Stimulated activated CD8-positive, alpha-beta memory T cell treated with anti-CD3 and anti-CD28 coated beads, Interleukin-12 subunit alpha, Interleukin-12 subunit beta, amount 100 ng/mL, for 4 hours (primary cell): Measurements from ENCODE around the gene ZNF425.
"Not testable (repeated sequence)": the region's sequence is repeated elsewhere in the genome, so short reads cannot be mapped to it uniquely, and the experiment has no call there.

ENCODE experiments used
- DNase-seq: peaks from one replicate; pipeline ENCODE4 v3.0.0-alpha.2; 2020; ENCODE audit warnings: low read depth

ZNF425 gene, protein sequence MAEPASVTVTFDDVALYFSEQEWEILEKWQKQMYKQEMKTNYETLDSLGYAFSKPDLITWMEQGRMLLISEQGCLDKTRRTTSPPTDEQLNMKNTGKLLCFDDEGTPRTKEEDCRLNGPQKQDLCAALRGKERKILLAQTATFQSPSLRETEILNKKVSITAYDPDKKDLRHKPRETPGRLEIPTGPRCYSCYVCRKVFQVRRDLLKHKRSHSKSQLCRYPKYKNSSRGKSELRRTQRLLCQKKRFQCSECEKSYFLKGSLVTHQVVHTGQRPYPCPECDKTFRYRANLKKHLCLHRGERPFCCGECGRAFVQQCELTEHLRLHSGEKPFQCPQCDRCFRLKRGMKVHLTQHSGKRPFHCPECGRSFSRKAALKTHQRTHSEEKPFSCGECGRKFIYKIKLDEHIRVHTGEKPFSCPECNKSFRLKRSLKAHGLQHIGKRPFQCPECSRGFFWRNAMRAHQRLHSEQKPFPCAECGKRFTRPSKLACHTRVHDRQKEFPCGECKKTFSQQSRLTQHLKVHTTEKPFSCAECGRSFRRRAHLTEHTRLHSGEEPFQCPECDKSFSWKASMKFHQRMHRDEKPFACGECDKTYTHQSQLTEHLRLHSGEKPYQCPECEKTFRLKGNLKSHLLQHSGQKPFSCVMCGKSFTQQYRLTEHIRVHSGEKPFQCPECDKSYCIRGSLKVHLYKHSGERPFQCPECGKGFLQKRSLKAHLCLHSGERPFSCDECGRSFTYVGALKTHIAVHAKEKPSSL

DNA sequence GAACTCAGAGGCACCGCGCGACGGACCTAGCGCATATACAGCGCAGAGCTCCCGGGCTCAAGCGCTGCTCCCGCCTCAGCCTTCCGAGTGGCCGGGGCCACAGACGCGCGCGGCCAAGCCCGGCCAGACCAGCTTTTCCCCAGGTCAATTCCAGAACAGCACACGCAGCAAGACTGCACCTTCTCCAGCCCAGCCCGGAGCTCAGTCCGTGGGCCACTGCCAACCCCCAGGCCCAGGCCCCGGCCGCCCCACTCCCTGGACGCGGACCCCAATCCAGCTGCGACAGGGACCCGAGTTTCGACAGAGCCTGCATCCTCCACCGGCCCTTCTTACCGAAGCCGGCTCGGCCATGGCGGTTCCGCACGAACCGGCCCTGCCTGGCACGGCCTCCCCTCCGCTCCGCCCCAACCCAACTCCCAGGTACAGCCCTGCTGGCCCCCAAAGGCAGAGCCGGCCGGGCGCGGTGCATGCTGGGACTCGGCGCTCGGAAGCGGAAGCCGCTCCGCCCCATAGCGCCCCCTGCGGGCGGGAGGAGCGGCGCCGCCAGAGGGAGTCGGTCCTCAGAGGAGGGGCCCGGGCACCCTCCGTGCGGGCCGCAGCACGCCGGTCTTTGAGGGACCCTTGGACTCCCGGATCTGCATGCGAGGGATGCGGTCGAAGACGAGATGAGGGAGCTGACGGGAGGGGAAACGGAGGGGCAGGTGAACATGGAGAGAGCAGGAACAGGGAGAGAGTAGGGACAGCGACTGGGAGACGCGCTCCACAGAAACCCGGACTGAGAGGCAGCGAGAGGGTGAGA lies at the start of gene ZNF425:
TSS of gene ZNF425 (minus strand) at position 462 of the 799 bp plus-strand sequence. CDS start at position 351, 111 bp downstream.
- DNase-seq = peak; percentile 93

DNA sequence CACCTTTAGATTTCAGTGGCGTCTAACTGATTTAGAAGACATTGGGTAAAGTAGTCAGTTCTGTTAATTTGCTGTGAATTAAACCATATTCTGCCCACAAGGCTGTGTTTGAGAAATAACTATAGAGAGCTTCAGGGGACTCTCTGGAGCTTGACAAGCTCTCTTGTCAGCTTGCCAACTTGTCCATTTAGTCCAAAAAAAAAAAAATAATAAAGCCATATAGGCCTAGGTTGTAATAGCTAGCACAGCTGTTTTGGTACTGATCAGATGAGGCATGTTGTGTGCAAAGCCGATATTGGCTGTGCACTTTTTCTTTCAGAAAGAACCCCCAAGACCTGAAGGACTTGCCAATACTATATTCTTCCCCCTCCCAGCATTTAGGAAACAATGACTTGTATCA lies 49.0 kb upstream of the ZNF425 start:
- no peak for DNase-seq

DNA sequence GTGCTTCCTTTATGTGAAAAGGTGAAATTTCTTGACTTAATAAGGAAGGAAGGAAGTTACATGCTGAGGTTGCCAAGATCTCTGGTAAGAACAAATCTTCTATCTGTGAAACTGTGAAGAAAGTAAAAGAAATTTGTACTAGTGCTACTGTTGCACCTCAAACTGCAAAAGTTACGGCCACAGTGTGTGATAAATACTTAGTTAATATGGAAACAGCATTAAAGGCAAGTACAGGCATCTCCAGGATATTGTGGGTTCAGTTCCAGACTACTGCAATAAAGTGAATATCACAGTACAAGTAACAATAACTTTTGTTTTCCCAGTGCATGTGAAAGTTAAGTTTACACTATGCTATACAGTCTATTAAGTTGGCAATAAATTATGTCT lies 46.4 kb upstream of the ZNF425 start:
- DNase-seq = no peak

DNA sequence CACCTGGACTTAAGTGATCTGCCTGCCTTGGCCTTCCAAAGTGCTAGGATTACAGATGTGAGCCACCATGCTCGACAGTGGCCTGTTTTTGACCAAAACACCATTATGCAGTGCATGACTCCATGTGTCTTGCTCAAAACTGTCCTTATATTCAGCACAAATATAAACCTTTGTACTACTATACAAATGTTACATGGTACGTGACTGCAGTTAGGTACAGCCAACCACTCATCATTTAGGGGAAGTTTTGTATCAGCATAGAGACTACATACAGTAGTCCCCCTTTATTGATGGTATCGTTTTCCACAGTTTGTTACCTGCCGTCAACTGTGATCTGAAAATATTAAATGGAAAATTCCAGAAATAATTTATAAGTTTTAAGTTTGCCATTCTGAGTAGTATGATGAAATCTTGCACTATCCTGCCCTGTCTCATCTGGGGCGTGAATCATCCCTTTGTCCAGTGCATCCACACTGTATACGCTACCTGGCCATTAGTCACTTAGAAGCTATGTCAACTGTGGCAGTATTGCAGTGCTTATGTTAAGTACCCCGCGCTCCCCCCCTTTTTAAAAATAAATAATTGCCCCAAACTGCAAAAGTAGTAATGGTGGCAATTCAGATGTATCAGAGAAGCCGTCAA lies 45.9 kb upstream of the ZNF425 start:
- DNase-seq = no peak

DNA sequence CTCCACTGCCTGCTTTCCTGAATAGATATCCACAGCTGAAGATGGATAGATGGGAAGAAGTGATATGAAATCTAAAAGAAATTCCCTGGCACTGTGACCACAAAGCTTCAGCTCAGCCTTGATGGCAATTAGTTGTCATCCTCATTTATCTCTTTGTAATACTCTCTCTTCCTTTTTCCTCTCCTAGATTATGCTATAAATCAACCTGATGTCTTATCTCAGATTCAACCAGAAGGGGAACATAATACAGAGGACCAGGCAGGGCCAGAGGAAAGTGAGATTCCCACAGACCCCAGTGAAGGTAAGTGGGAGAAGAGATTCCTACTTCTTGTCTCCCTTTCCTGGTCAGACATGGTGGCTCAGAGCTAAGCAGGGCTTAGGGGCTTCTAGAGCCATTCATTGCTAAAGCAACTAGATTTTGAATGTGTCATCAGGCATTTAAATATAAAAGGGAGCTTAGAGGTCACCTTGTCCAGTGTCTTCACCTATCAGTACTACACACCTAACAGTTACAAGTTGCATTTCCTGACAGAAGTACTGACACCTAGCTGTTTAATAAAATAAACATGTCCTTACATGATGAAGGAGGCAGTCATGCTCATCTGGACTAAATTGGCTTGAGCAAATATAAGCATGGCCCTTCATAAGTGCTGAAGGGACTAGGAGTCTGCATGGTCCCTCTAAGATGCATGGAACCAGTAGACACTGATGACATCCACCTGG lies 40.7 kb upstream of the ZNF425 start:
- no peak for DNase-seq

DNA sequence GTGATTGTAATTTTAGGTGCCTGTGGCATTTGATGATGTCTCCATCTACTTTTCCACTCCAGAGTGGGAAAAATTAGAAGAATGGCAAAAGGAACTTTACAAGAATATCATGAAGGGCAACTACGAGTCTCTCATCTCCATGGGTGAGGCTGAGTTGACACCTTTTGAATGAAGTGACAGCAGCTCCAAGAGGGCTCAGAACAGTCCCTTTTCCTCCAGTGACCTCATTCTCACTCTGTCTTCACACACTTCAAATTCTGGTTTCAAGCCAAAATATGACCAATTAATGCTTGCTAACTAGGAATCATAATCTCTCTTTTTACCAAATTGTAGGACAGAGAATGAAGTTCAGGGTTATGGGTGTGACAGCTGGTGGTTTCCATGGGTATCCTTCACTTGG lies 40.0 kb upstream of the ZNF425 start:
- DNase-seq = no peak

DNA sequence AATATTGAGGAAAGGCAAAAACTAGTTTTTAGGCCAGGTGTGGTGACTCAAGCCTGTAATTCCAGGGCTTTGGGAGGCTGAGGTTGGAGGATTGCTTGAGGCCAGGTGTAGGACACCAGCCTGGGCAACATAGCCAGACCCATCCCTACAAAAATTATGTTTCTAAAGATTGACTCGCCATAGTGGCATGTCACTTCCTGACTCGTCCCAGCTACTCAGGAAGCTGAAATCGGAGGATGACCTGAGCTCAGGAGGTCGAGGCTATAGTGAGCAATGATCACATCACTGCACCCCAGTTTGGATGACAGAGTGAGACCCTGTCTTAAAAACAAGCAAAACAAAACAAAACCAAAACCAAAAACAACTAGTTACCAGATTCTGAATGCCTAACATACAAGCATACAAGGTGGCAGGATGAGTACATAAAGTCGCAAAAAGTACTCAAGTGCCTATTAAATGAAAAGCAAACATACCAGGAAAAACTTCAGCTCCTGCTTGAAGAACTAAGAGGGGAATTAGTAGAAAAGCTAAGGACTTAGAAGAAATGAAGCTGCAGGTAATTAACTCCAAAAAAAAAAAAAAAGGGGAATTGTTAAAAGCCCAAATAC lies 35.2 kb upstream of the ZNF425 start:
- no peak for DNase-seq

DNA sequence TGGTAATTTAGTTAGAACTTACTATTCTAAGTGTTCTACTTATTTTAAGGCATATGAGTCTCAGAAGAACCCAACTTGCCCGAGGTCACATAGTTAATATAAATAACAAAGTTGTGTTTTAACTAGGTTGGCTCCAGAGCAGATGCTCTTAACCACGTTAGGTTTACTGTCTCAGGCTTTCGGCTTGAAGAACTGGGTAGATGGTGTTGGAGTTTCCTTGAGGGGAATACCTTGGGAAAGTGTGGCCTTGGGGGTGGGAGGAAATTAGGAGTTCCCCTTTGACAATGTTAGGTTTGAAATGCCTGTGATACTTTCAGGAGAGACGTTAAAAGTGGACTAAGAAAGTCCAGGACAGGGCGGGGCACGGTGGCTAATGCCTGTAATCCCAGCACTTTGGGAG lies 30.8 kb upstream of the ZNF425 start:
- no peak for DNase-seq

DNA sequence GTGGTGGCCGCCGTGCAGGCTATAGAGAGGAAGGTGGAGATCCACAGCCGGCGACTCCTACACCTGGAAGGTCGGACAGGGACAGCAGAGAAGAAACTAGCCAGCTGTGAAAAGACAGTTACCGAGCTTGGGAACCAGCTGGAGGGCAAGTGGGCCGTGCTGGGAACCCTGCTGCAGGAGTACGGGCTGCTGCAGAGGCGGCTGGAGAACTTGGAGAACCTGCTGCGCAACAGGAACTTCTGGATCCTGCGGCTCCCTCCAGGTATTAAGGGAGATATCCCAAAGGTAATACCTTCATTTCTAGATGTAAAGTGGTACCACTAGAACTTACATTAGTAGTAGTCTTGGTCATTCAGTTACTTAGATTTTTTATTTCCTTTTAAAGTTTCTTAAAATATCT lies 27.9 kb upstream of the ZNF425 start:
- DNase-seq = no peak

DNA sequence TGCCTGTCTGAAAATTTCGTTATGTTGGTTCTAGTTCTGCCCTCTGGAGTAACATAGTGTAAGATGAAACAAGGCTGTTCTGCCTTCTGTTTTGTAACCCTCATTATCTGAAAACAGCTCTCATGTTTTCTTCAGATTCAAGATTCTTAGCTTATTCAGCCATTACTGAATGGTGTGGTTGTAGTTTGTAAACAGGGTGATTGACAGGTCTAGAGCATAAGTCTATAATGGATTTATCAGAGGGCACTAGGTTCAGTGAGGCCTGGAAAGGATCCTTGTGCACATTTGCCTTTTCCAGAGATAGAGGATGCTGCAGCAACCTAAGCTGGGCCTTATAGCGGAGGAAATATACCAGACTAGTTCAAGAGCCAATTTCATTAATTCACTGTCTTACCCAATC lies 27.2 kb upstream of the ZNF425 start:
- DNase-seq = no peak

DNA sequence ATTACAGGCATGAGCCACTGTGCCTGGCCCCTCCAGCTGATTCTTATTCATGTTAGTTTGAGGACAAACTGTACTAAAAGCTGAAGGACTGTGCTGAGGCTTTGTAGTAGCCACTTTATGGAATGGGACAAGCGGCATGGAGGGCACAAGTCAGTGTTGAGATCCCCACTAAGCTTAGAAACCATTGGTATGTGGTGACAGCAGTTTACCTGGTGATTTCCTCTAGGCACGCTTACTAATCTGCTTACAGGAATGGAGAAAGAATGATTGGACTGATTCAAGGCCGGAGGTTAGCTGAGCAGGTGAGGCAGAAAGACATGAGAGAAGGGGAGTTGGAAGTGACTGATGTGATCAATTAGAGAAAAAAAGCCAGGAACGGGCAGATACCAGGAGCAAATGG lies 24.9 kb upstream of the ZNF425 start:
- DNase-seq = no peak

DNA sequence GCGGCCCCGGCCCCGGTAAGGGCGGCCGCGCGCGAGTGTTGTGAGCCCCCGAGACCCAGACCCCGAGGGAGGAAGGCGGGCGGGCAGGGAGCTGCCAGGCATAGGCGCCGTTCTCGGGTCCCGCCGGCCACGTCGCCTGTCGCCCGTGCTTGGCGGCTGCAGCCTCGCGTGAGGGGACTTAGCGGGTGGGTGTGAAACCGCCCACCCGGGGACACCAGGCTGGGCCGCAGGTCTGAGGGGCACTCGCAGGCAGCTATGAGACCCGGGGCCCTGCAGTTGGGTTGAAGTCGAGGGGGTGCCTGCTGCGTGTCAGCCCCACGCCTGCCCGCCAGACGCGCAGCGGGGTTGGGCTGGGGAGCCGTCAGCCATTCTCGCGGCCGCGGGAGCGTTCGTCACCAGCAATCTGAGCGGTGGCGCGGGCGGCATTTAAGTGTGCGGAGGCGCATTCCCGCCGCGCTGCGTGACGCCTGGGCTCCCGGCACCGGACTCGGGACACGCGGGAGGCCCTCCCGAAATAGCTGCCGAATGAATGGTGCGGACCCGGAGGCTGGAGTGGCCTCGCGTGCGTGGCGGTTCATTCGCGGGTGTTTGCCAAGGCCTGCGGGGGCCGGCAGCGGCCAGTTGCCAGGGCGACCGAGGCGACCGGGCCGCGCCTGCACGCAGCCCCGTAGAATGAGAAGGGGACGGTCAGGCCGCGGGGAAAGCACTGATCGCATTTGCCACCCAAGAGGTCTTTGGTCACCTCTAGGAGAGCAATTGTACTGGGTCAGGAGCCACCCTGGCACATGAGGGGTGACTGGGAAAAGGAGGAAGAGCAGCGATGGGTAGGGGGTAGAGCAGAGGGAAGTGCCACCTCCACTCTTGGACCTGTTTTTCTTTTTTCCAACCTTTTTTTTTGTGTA lies 21.9 kb upstream of the ZNF425 start:
- DNase-seq = peak; percentile 57

DNA sequence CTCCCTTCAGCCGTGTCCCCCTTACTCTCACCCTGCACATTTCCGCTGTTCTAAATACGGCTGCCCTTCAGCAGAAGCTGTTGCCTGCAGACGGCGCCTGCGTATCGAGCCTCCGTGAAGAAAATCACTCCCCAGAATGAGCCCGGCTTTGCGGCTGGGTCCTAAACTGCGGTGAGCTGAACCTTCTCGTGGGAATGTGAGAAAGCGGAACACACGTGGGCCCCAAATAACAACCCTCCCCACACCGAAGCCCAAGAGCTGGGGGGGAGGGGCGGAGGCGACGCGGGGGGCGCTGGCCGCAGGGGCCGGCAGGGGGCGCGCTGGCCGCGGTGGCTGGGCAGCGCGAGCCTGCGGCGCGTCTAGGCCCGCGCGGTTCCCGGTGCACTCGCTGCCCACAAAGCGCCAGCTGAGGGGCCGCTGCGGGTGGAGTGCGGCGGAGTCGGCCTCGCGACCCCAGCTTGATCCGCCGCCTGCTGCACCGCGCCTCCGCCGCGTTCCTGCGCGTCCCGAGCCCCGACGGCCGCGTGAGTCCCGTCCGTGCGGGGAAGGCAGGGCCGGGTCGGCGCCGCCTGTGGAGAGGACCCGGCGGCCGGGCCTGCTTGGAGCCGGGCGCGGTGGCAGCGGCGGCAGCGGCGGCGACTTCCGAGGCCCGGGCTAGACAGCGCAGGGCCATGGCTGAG lies 21.1 kb upstream of the ZNF425 start, which contains the start of gene ZNF398:
TSS of gene ZNF398 (plus strand) at position 382 of the 680 bp plus-strand sequence. CDS start at position 672, 290 bp downstream.
- DNase-seq = peak; percentile 76

DNA sequence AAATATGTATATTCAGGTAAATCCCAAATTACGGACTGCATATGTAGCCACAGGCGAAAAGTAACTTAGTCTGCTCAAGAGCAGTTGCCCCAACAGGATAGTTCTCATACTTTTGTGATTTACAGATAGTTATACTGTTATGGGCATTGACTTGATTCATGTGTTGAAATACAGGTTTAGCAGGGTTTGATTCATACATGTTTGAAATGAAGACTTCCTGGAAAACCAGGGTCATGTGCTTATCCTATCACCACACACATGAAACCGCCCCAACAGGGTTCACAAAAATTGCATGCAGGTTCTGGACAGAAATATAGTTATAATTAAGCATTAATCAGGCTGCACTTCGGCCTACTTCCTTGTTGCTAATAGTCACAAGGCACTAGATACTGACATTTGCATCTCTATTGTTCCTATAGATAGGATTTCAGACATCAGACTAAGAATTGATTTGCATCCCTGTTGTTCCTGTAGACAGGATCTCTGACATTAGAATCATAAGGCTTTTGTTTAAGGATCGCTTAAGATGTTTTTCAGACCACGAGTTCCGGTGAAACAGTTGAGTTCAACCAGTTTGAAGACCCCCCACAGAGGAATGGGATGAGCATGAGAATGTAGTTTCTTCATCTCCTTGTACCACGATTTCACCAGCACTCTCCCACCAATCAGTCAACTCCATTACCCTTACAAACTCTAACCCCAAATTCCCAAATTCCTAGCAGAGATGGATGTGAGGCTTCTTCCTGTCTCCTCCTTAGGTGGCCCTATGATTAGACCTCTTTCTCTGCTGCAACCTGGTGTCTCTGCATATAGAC lies 19.1 kb upstream of the ZNF425 start:
- DNase-seq = no peak

DNA sequence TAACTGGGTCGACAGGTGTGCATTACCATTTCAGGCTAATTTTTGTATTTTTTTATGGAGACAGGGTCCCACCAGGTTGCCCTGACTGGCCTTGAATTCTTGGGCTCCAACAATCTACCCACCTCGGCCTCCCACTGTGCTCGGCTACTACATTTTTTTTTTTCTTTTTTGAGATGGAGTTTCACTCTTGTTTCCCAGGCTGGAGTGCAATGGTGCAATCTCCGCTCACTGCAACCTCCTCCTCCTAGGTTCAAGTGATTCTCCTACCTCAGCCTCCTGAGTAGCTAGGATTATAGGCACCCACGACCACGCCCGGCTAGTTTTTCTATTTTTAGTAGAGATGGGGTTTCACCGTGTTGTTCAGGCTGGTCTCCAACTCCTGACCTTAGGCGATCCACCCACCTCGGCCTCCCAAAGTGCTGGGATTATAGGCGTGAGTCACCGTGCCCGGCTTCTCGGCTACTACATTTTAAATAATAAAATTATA lies 18.4 kb upstream of the ZNF425 start:
- DNase-seq = not testable (repeated sequence)

DNA sequence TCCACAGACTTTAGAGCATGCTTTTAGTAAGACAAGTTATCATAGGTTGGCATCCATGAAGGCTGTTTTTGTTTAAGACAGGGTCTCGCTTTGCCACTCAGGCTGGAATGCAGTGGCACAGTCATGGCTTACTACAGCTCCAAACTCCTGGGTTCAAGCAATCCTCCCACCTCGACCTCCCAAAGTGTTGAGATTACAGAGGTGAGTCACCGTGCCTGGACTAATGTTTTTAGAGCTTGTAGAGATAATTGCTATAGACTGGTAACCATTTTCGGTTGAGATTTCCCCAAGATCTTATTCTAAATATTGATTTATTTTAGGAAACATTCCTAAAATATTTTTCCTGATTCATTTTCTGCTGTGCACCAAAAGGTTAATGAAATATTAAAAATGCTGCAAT lies 15.8 kb upstream of the ZNF425 start:
- no peak for DNase-seq

DNA sequence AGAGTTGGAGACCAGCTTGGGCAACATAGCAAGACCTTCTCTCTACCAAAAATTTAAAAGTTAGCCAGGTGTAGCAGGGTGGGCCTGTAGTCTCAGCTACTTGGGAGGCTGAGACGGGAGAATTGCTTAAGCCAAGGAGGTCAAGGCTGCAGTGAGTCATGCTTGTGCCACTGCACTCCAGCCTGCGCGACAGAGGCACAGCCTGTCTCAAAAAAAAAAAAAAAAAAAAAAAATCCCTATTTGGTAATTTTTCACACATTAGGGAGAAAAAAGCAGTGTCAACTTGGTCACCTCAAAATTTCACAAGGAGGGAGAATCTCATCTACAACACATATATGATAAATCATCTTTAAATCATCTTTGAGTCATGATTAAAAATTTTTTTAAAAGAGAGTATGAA lies 14.7 kb upstream of the ZNF425 start:
- DNase-seq = no peak

DNA sequence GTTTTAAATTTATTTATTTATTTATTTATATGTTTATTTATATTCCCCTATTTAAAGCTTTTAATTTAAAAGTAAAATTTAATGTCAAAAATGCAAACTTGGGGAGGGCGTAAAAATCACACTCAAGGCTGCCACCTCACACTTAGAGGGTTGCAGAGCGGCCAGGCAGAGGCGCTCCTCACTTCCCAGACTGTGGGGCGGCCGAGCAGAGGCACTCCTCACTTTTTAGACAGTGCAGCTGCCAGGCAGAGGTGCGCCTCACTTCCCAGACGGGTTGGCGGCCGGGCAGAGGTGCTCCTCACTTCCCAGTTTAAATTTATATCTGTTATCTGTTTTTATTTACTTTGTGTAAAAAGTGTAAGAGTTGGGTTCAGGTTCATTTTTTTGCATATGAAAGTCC lies 10.0 kb upstream of the ZNF425 start:
- no peak for DNase-seq
